GM12878 (cell line): ENCODE measurements around the gene ATXN7L1. TPM values are rescaled to one million over a fixed set of nuclear protein-coding genes. Genes with fewer than 3 reads are reported as not detected.

Experiments used
- ATAC-seq: fragments of 200-7000 bp; cut with Tn5 transposase; 3 replicates; pipeline ENCODE4 v1.9.1; 2020; ENCODE audit warnings: mild to moderate bottlenecking, moderate library complexity
- BruUV-seq: library from RNA; stranded (reverse); fragments of 400-500 nt; replicated peaks from 2 replicates; lab custom pipeline; 2021; lab: Mats Ljungman, UMichigan
- CTCF ChIA-PET: fragments of 300-600 bp; sonication (Branson Sonifier 250); formaldehyde crosslinking; extraction: SDS; loops from one replicate; lab custom pipeline; 2021; ENCODE audit warnings: inconsistent platforms; lab: Yijun Ruan, JAX
- POLR2A ChIA-PET: fragments of 350-600 bp; formaldehyde crosslinking; extraction: SDS; loops from one replicate; lab custom pipeline; 2021; ENCODE audit warnings: inconsistent platforms; lab: Charles Lee
- RAD21 ChIA-PET: fragments of 300-600 bp; sonication (Branson Sonifier 250); formaldehyde crosslinking; loops from one replicate; lab custom pipeline; 2023; ENCODE audit warnings: antibody characterized with exemption; ENCODE audit not compliant: unreplicated experiment; lab: Charles Lee
- SMC1A ChIA-PET: fragments of 300-600 bp; sonication (Branson Sonifier 250); formaldehyde crosslinking; loops from one replicate; lab custom pipeline; 2023; ENCODE audit not compliant: unreplicated experiment, uncharacterized antibody; lab: Charles Lee
- DNase-seq: peaks from one replicate; pipeline ENCODE4 v3.0.0-alpha.2; 2011; ENCODE audit warnings: low read depth, low spot score
- FAIRE-seq: peaks from 3 replicates; lab custom pipeline; 2011; peaks lifted over from hg19 to GRCh38; lab: Jason Lieb, UNC
- H2AFZ ChIP-seq: 2 replicates; pipeline ENCODE4 v1.6.0; 2011; ENCODE audit warnings: low read depth, low read length, control low read depth; ENCODE audit not compliant: control insufficient read depth
- H3K27ac ChIP-seq: 2 replicates; pipeline ENCODE4 v1.5.1; 2011; ENCODE audit warnings: control low read depth; ENCODE audit not compliant: control insufficient read depth, insufficient read depth
- H3K27me3 ChIP-seq, 2 experiments: replicated peaks in 1 of 2; 2 replicates each; pipeline versions ENCODE4 v1.6.0 to v1.6.1; 2011; ENCODE audit warnings: low read length in 1 of 2; ENCODE audit not compliant: control insufficient read depth in 2 of 2, insufficient read depth in 2 of 2
- H3K36me3 ChIP-seq, 2 experiments: 2 replicates each; pipeline ENCODE4 v1.5.1; 2011; ENCODE audit warnings: low read length in 1 of 2; ENCODE audit not compliant: control insufficient read depth in 2 of 2, insufficient read depth in 2 of 2
- H3K4me1 ChIP-seq: 2 replicates; pipeline ENCODE4 v1.6.1; 2011; ENCODE audit warnings: mild to moderate bottlenecking, low read length, moderate library complexity, mixed read lengths; ENCODE audit not compliant: control insufficient read depth, insufficient read depth
- H3K4me2 ChIP-seq: 2 replicates; pipeline ENCODE4 v1.6.0; 2011; ENCODE audit warnings: control low read depth; ENCODE audit not compliant: control insufficient read depth, insufficient read depth
- H3K4me3 ChIP-seq: fragments of 200-600 bp; sonication (generic); 2 replicates; pipeline ENCODE4 v1.5.1; 2016
- H3K79me2 ChIP-seq: 2 replicates; pipeline ENCODE4 v1.6.0; 2011; ENCODE audit warnings: low read length; ENCODE audit not compliant: control insufficient read depth, insufficient read depth
- H3K9ac ChIP-seq: 2 replicates; pipeline ENCODE4 v1.8.0; 2011; ENCODE audit warnings: low read length, control low read depth, mixed read lengths; ENCODE audit not compliant: control insufficient read depth, insufficient read depth
- H3K9me3 ChIP-seq: replicated peaks from 3 replicates; pipeline ENCODE4 v1.5.1; 2011; ENCODE audit warnings: mild to moderate bottlenecking, low read length; ENCODE audit not compliant: control insufficient read depth, insufficient read depth
- H4K20me1 ChIP-seq: 2 replicates; pipeline ENCODE4 v1.6.0; 2011; ENCODE audit not compliant: control insufficient read depth, insufficient read depth
- CTCF ChIP-seq, 3 experiments: IDR thresholded peaks in 2 of 3; conservative IDR thresholded peaks in 1 of 3; 2 replicates each; pipeline ENCODE4 v1.5.1; 2011; ENCODE audit warnings: low read depth in 3 of 3, low read length in 3 of 3, mild to moderate bottlenecking in 3 of 3, control low read depth in 2 of 3, moderate library complexity in 2 of 3, inconsistent platforms in 1 of 3, mixed read lengths in 1 of 3; ENCODE audit not compliant: control insufficient read depth in 2 of 3, insufficient read depth in 1 of 3; ENCODE audit errors: extremely low read depth in 1 of 3
- DPF2 ChIP-seq: fragments of 450-650 bp; IDR thresholded peaks from 2 replicates; pipeline ENCODE4 v1.6.1; 2017; ENCODE audit warnings: mild to moderate bottlenecking
- MTA3 ChIP-seq: IDR thresholded peaks from 2 replicates; pipeline ENCODE4 v1.6.1; 2012; ENCODE audit warnings: low read length, inconsistent platforms, borderline replicate concordance
- MXI1 ChIP-seq: fragments of 150-350 bp; IDR thresholded peaks from 2 replicates; pipeline ENCODE4 v1.6.1; 2011; ENCODE audit warnings: low read depth, mild to moderate bottlenecking, inconsistent platforms, low read length, improper control_type of control experiment
- NFXL1 ChIP-seq: fragments of 450-650 bp; IDR thresholded peaks from 2 replicates; pipeline ENCODE4 v1.6.1; 2017; ENCODE audit warnings: antibody characterized with exemption, mild to moderate bottlenecking, borderline replicate concordance
- NR2C1 ChIP-seq: fragments of 450-650 bp; IDR thresholded peaks from 2 replicates; pipeline ENCODE4 v1.6.1; 2017; ENCODE audit warnings: antibody characterized with exemption, mild to moderate bottlenecking, moderate library complexity
- NRF1 ChIP-seq: conservative IDR thresholded peaks from 2 replicates; pipeline ENCODE4 v1.6.1; 2011; ENCODE audit warnings: mild to moderate bottlenecking, low read depth, low read length, improper control_type of control experiment
- PAX8 ChIP-seq: fragments of 450-650 bp; IDR thresholded peaks from 2 replicates; pipeline ENCODE4 v1.6.1; 2017; ENCODE audit warnings: mild to moderate bottlenecking, moderate library complexity
- POLR2A ChIP-seq: IDR thresholded peaks from 2 replicates; pipeline ENCODE4 v1.6.1; 2011; ENCODE audit warnings: low read depth, mild to moderate bottlenecking, low read length
- PRDM15 ChIP-seq: fragments of 450-650 bp; formaldehyde crosslinking; IDR thresholded peaks from 2 replicates; pipeline ENCODE4 v1.4.0; 2020; ENCODE audit warnings: mild to moderate bottlenecking, moderate library complexity
- RAD21 ChIP-seq: IDR thresholded peaks from 2 replicates; pipeline ENCODE4 v1.6.1; 2011; ENCODE audit warnings: mild to moderate bottlenecking, low read depth, low read length, moderate library complexity; ENCODE audit not compliant: insufficient read depth
- RB1 ChIP-seq: fragments of 450-650 bp; formaldehyde crosslinking; IDR thresholded peaks from 2 replicates; pipeline ENCODE4 v1.6.1; 2017; ENCODE audit warnings: mild to moderate bottlenecking, borderline replicate concordance
- SREBF2 ChIP-seq: IDR thresholded peaks from 2 replicates; pipeline ENCODE4 v1.6.1; 2012; ENCODE audit warnings: mild to moderate bottlenecking, low read length
- WGBS: methylation state at CpG from one replicate; pipeline ENCODE4 v1.1.6; 2016; ENCODE audit warnings: low lambda C conversion rate; ENCODE audit not compliant: insufficient replicate concordance, insufficient coverage; ENCODE audit errors: missing lambda C conversion rate; 5-methylcytosine and 5-hydroxymethylcytosine counted together
- in situ Hi-C: fragments of 300-500 bp; cut with MboI; formaldehyde crosslinking; loops from 9 replicates; pipeline ENCODE4 v1.14.3; 2018; ENCODE audit warnings: mixed read lengths
- intact Hi-C: fragments of 100-400 bp; cut with micrococcal nuclease; formaldehyde crosslinking; loops from one replicate; pipeline ENCODE4 v1.14.2; 2022; ENCODE audit not compliant: unreplicated experiment
- polyA plus RNA-seq, 11 experiments: library from polyadenylated mRNA; depleted of rRNA in 4 of 11; unstranded in 6 of 11; stranded (reverse) in 5 of 11; fragments of >200 nt; fragmentation: Nextera tagmentation in 4 of 11; fragmentation: Illumina TruSeq in 1 of 11; extraction: Ambion mirVana in 4 of 11; extraction: Trizol in 1 of 11; gene quantifications; 1 replicate in 1 of 11; 2 replicates in 10 of 11; pipeline versions ENCODE4 v1.2.1 to v1.2.3, GENCODE V29; 2011 to 2016; ENCODE audit warnings: inconsistent platforms in 2 of 11, missing spikeins in 2 of 11, low read depth in 1 of 11
- total RNA-seq, 4 experiments: library from RNA; depleted of rRNA in 3 of 4; stranded (reverse); fragments of >200 nt in 3 of 4; fragmentation: Illumina TruSeq in 1 of 4; extraction: Trizol in 1 of 4; gene quantifications; 2 replicates each; pipeline versions ENCODE4 v1.2.1 to v1.2.3, GENCODE V29; 2013 to 2021
- TF ChIP-seq, protein P1 (sequence below): IDR thresholded peaks from 2 replicates; pipeline ENCODE4 v1.6.1; 2011; ENCODE audit warnings: borderline replicate concordance, low read depth, mild to moderate bottlenecking, moderate library complexity, mixed read lengths, low read length; ENCODE audit not compliant: insufficient read depth; ENCODE audit errors: extremely low read length

The ATXN7L1 gene
- total and polyA plus RNA-seq, 10 of the 15 experiments (the other 5 are each of a cell fraction or from before 2014, with no cell fraction given): 0.40 to 2.9 (median 1.2) TPM

GRCh38 chr7:105805447-105806019 is 70.9 kb downstream of the ATXN7L1 start:
- FAIRE-seq: no peak

More at GRCh38 chr7:105805447-105806019, 70.9 kb downstream of the ATXN7L1 start:
- Histone ChIP-seq H3K9me3 (peaks cover 3% of the 10 kb centered on the region; the same call in 2 of the 3 replicates), H3K79me2 (no peaks in the 10 kb centered on the region), H3K9ac (no peak overlapping the region), H3K27me3 (no peaks in the 10 kb centered on the region; a peak in 1 of 4 replicates), H3K4me2 (no peak overlapping the region), H2AFZ (no peak overlapping the region), H4K20me1 (no peaks in the 10 kb centered on the region), H3K36me3 (no peaks in the 10 kb centered on the region), H3K27ac (no peak overlapping the region), H3K4me3 (no peak overlapping the region), H3K4me1 (peaks cover 45% of the 10 kb centered on the region)
- intact Hi-C loops (loop anchor here (5.0 kb wide), 1 partner anchor 72 kb away; the partner anchor contains the start of gene ATXN7L1), in situ Hi-C loops (loop anchor here (10.0 kb wide), 1 partner anchor 1069 kb away; no protein-coding TSS in a partner anchor)
- no peak for DNase-seq
- SMC1A ChIA-PET: interaction anchor here (0.8 to 12.3 kb wide), 11 partner anchors 9 to 349 kb away, joined by 3 to 182 read pairs (median 5); no protein-coding TSS in a partner anchor
- BruUV-seq: no TSS peak
- POLR2A ChIA-PET: interaction anchor here (0.6 to 2.9 kb wide), 6 partner anchors 10 to 321 kb away, joined by 3 to 10 read pairs (median 4); no protein-coding TSS in a partner anchor
- RAD21 ChIA-PET: interaction anchor here (1.0 to 5.7 kb wide), 8 partner anchors 8 to 217 kb away, joined by 3 to 99 read pairs (median 4); no protein-coding TSS in a partner anchor
- CTCF ChIA-PET: interaction anchor here (0.9 to 5.9 kb wide), 7 partner anchors 9 to 44 kb away, joined by 3 to 45 read pairs (median 5); no protein-coding TSS in a partner anchor
- WGBS: 66% methylated on average over 11 of the region's 11 CpGs
- TF ChIP-seq RB1 (no peak), PRDM15 (CRISPR knock-in tag) (no peak), DPF2 (no peak), CTCF (IDR thresholded peaks at IDR 0.05 in 2 of 3, conservative IDR thresholded peaks at IDR 0.05 in 1 of 3; ENCODE audit: control insufficient read depth in 2 of 3, extremely low read depth in 1 of 3, insufficient read depth in 1 of 3, low read depth in 3 of 3, low read length in 3 of 3) (no peak), NFXL1 (no peak), NR2C1 (no peak), SREBF2 (no peak), RAD21 (no peak), MTA3 (no peak), POLR2A (no peak), PAX8 (no peak), NRF1 (no peak), MXI1 (no peak)
- TF ChIP-seq, protein P1, sequence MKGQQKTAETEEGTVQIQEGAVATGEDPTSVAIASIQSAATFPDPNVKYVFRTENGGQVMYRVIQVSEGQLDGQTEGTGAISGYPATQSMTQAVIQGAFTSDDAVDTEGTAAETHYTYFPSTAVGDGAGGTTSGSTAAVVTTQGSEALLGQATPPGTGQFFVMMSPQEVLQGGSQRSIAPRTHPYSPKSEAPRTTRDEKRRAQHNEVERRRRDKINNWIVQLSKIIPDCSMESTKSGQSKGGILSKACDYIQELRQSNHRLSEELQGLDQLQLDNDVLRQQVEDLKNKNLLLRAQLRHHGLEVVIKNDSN: no peak
- ATAC-seq: no peak
